CD4-positive, CD25-positive, alpha-beta regulatory T cell (primary cell): Measurements from ENCODE around the gene RAB19. TPM values are rescaled to one million over a fixed set of nuclear protein-coding genes. Genes with fewer than 3 reads are reported as not detected.

Experiments
- polyA plus RNA-seq, 4 donors: library from polyadenylated mRNA; unstranded; fragments of 300-500 nt; fragmentation: Illumina TruSeq; gene quantifications; one replicate each; pipeline ENCODE4 v1.2.3, GENCODE V29; 2021
- total RNA-seq: library from RNA; stranded (reverse); gene quantifications from one replicate; pipeline ENCODE4 v1.2.3, GENCODE V29; 2022

RAB19 gene
- total and polyA plus RNA-seq, 5 donors from 2014 or later, result 2.1 to 6.7 (median 3.8) TPM

Other genes with a start within 250 kb of the RAB19 start
- 52.0 TPM for gene KDM7A, start 227.1 kb upstream of the RAB19 start, total RNA-seq
- gene KDM7A, start 227.1 kb upstream of the RAB19 start, polyA plus RNA-seq, result 1 to 10 TPM; 3.2 to 4.9 (median 4.0) TPM
- 44.7 TPM for gene SLC37A3, start 5.5 kb upstream of the RAB19 start, total RNA-seq
- 10 to 100 TPM; 13.0 to 17.6 (median 15.0) TPM for gene SLC37A3, start 5.5 kb upstream of the RAB19 start, polyA plus RNA-seq
- 127 TPM for gene MKRN1, start 75.4 kb downstream of the RAB19 start, total RNA-seq
- 100 to 1,000 TPM; 132 to 166 (median 155) TPM for gene MKRN1, start 75.4 kb downstream of the RAB19 start, polyA plus RNA-seq
- gene DENND2A, start 236.8 kb downstream of the RAB19 start, total RNA-seq, result not detected
- gene DENND2A, start 236.8 kb downstream of the RAB19 start, polyA plus RNA-seq, result not detected